Breast epithelium (tissue), 4 donors: ENCODE results near the gene PLEKHO1. TPM values are rescaled to one million over a fixed set of nuclear protein-coding genes. Genes with fewer than 3 reads are reported as not detected.
A peak's percentile ranks its signal among the peaks of the same experiment; 100 is the strongest.

Experiments used
- DNase-seq, 2 donors: peaks; one replicate each; pipeline ENCODE4 v3.0.0-alpha.2; 2019; ENCODE audit warnings: low spot score in 2 of 2
- H3K27ac ChIP-seq, 2 donors: fragments of 200-600 bp; sonication (generic) in 1 of 2; one replicate each; pipeline ENCODE4 v1.5.1; 2016 to 2019; ENCODE audit warnings: mild to moderate bottlenecking in 1 of 2
- H3K27me3 ChIP-seq, 2 donors: fragments of 200-600 bp; sonication (generic) in 1 of 2; one replicate each; pipeline versions ENCODE4 v1.5.1 to v1.6.0; 2017 to 2019; ENCODE audit warnings: control low read depth in 1 of 2, mild to moderate bottlenecking in 1 of 2
- H3K36me3 ChIP-seq: fragments of 200-600 bp; one replicate; pipeline ENCODE4 v1.5.1; 2019
- H3K4me1 ChIP-seq, 2 donors: fragments of 200-600 bp; sonication (generic); one replicate each; pipeline ENCODE4 v1.5.1; 2016 to 2019; ENCODE audit warnings: control low read depth in 1 of 2
- H3K4me3 ChIP-seq, 3 donors: fragments of 200-600 bp; sonication (generic); 1 replicate in 2 of 3; 2 replicates in 1 of 3; pipeline ENCODE4 v1.5.1; 2016 to 2019; ENCODE audit warnings: mild to moderate bottlenecking in 3 of 3, moderate library complexity in 2 of 3
- H3K9me3 ChIP-seq, 2 donors: fragments of 200-600 bp; sonication (generic) in 1 of 2; one replicate each; pipeline ENCODE4 v1.5.1; 2016 to 2019; ENCODE audit warnings: control low read depth in 1 of 2
- CTCF ChIP-seq, 3 donors: fragments of 450-650 bp; IDR thresholded peaks; one replicate each; pipeline ENCODE4 v1.5.1; 2016 to 2017; ENCODE audit warnings: antibody characterized with exemption in 3 of 3, mild to moderate bottlenecking in 3 of 3, moderate library complexity in 3 of 3
- POLR2A ChIP-seq: fragments of 450-650 bp; IDR thresholded peaks from one replicate; pipeline ENCODE4 v1.6.1; 2016; ENCODE audit warnings: antibody characterized with exemption, mild to moderate bottlenecking, moderate library complexity
- POLR2AphosphoS5 ChIP-seq, 3 donors: sonication (generic); formaldehyde crosslinking; IDR thresholded peaks; one replicate each; pipeline ENCODE4 v1.6.1; 2017; ENCODE audit warnings: antibody characterized with exemption in 3 of 3
- intact Hi-C: fragments of 100-400 bp; cut with DNase I; formaldehyde crosslinking; loops from one replicate; pipeline ENCODE4 v1.15.1; 2023; ENCODE audit warnings: low total_unique reads
- total RNA-seq, 3 donors: library from RNA; depleted of rRNA; stranded (reverse); fragments of >200 nt; gene quantifications; one replicate each; pipeline ENCODE4 v1.1.0, GENCODE V29; 2016

The PLEKHO1 gene
- total RNA-seq, 3 donors from 2014 or later = 20.8 to 58.0 (median 27.5) TPM

- H3K4me1 ChIP-seq = peaks cover 0 to 4% of the 10 kb centered on the region in 2 donors
- H3K4me3 ChIP-seq = no peak overlapping the region
- no peak for TF ChIP-seq CTCF (IDR thresholded peaks at IDR 0.05)
- no peak for TF ChIP-seq POLR2A
- no peak for TF ChIP-seq POLR2AphosphoS5 (IDR thresholded peaks at IDR 0.05)
- no peak overlapping the region for H3K27ac ChIP-seq
- intact Hi-C loops = no loop called here
- no peaks in the 10 kb centered on the region for H3K27me3 ChIP-seq
- no peaks in the 10 kb centered on the region for H3K36me3 ChIP-seq
- no peaks in the 10 kb centered on the region for H3K9me3 ChIP-seq
- DNase-seq = no peak
Observed at GRCh38 chr1:150146849-150147542, 2.7 kb upstream of the PLEKHO1 start.

GRCh38 chr1:150148837-150149270 is 862 bp upstream of the PLEKHO1 start:
- Histone ChIP-seq H3K27ac (peak overlapping the region; percentile 91 to 96), H3K4me3 (peak overlapping the region; percentile 78 to 97 (median 93)), H3K4me1 (peaks cover 0 to 5% of the 10 kb centered on the region in 2 donors), H3K27me3 (no peaks in the 10 kb centered on the region), H3K9me3 (no peaks in the 10 kb centered on the region), H3K36me3 (no peaks in the 10 kb centered on the region)
- DNase-seq = no peak
- no peak for TF ChIP-seq CTCF (IDR thresholded peaks at IDR 0.05)
- intact Hi-C loops = no loop called here

- H3K4me1 ChIP-seq = peaks cover 0 to 5% of the 10 kb centered on the region in 2 donors
- TF ChIP-seq POLR2A (no peak), POLR2AphosphoS5 (IDR thresholded peaks at IDR 0.05) (peak in 1 of 3 donors; percentile 14)
- peak overlapping the region; percentile 78 to 97 (median 93) for H3K4me3 ChIP-seq
- H3K9me3 ChIP-seq = no peaks in the 10 kb centered on the region
- no peak for DNase-seq
- no peaks in the 10 kb centered on the region for H3K36me3 ChIP-seq
- H3K27ac ChIP-seq = peak overlapping the region; percentile 91 to 96
- intact Hi-C loops = loop anchor here (5.0 kb wide), 1 partner anchor 1132 kb away; the partner anchor contains the start of gene ZNF687
- H3K27me3 ChIP-seq = no peaks in the 10 kb centered on the region
Observed at GRCh38 chr1:150150133-150151021, 661 bp downstream of the PLEKHO1 start.

- intact Hi-C loops = loop anchor here (5.0 kb wide), 1 partner anchor 1131 kb away; the partner anchor contains the start of gene ZNF687
- TF ChIP-seq POLR2AphosphoS5 (IDR thresholded peaks at IDR 0.05) (no peak), CTCF (IDR thresholded peaks at IDR 0.05) (no peak), POLR2A (no peak)
- H3K36me3 ChIP-seq = no peaks in the 10 kb centered on the region
- no peaks in the 10 kb centered on the region for H3K27me3 ChIP-seq
- DNase-seq = no peak
- peak overlapping the region; percentile 78 to 97 (median 93) for H3K4me3 ChIP-seq
- no peaks in the 10 kb centered on the region for H3K9me3 ChIP-seq
- H3K4me1 ChIP-seq = peaks cover 0 to 5% of the 10 kb centered on the region in 2 donors
- peak overlapping the region; percentile 91 to 96 for H3K27ac ChIP-seq
Observed at GRCh38 chr1:150151291-150152181, 1.8 kb downstream of the PLEKHO1 start.

- Histone ChIP-seq H3K27me3 (no peaks in the 10 kb centered on the region), H3K27ac (peak overlapping the region; percentile 91 to 96)
Observed at GRCh38 chr1:150152182-150152536, 2.4 kb downstream of the PLEKHO1 start.

More at GRCh38 chr1:150152182-150152536, 2.4 kb downstream of the PLEKHO1 start:
- Histone ChIP-seq H3K4me3 (peak overlapping the region; percentile 78 to 97 (median 93)), H3K9me3 (no peaks in the 10 kb centered on the region), H3K36me3 (no peaks in the 10 kb centered on the region), H3K4me1 (peaks cover 0 to 5% of the 10 kb centered on the region in 2 donors)
- intact Hi-C loops = loop anchor here (5.0 kb wide), 1 partner anchor 1130 kb away; the partner anchor contains the start of gene ZNF687
- DNase-seq = no peak
- TF ChIP-seq POLR2A = no peak
- no peak for TF ChIP-seq CTCF (IDR thresholded peaks at IDR 0.05)
- no peak for TF ChIP-seq POLR2AphosphoS5 (IDR thresholded peaks at IDR 0.05)
